Fibroblast of skin of left biceps (primary cell): ENCODE data around the gene CYP2E1.
"Not testable (repeated sequence)": the region's sequence is repeated elsewhere in the genome, so short reads cannot be mapped to it uniquely, and the experiment has no call there.

Experiments
- DNase-seq, 2 experiments: peaks; one replicate each; pipeline ENCODE4 v3.0.0-alpha.2; 2013; ENCODE audit warnings: low read depth in 2 of 2

The CYP2E1 gene

DNA sequence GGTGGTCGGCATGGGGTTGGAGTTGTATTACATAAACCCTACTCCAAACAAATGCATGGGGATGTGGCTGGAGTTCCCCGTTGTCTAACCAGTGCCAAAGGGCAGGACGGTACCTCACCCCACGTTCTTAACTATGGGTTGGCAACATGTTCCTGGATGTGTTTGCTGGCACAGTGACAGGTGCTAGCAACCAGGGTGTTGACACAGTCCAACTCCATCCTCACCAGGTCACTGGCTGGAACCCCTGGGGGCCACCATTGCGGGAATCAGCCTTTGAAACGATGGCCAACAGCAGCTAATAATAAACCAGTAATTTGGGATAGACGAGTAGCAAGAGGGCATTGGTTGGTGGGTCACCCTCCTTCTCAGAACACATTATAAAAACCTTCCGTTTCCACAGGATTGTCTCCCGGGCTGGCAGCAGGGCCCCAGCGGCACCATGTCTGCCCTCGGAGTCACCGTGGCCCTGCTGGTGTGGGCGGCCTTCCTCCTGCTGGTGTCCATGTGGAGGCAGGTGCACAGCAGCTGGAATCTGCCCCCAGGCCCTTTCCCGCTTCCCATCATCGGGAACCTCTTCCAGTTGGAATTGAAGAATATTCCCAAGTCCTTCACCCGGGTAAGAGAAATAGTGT lies at the start of gene CYP2E1:
Gene CYP2E1, plus strand, starts transcription at position 407 of the 632 bp plus-strand sequence. Its CDS starts 33 bp downstream, at position 440.
- no peak for DNase-seq

DNA sequence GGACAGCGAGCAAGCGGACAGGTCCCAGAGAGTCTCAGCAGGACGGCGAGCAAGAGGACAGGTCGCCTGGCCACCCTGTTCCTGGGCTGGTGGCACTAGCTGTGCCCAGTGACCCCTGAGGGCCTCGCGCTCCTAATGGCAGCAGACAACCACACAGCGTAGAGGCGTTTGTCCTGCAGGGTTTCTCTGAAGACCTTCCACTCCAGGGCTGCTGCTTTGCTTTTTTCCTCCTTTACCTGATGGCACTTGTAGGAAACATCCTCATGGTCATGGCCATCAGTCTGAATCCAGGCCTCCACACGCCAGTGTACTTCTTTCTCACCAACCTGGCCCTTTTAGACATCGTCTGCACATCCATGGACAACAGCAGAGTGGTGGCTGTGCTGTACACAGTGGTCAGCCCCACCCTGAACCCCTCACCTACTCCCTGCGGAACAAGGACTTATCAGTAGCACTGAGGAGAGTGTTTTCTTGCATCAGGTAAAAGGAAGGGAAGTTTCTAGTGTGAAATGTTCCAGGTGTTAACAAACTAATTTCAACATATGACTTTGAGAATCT lies 46.0 kb upstream of the CYP2E1 start:
- DNase-seq = no peak

- no peak for DNase-seq
Measured at GRCh38 chr10:133481657-133482056, 45.5 kb upstream of the CYP2E1 start.

GRCh38 chr10:133484818-133485217 lies 42.3 kb upstream of the CYP2E1 start:
- DNase-seq = no peak

DNA sequence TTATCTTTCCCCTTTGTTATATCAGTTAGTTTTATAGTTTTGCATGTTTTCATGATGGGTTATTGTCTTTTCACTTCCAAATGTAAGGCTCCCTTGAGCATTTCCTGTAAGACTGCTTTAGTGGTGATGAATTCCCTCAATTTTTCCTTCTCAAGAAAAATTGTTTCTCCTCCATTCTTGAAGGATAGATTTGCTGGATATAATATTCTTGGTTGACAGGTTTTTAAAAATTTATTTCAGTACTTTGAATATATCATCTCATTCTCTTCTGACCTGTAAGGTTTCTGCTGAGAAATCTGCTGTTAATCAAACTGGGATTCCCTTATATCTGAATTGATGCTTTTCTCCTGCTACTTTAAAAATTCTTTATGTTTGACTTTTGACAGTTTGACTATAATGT lies 40.1 kb upstream of the CYP2E1 start:
- no peak for DNase-seq

- DNase-seq = no peak
Measured at GRCh38 chr10:133488354-133488753, 38.8 kb upstream of the CYP2E1 start.

GRCh38 chr10:133489816-133490588 lies 37.2 kb upstream of the CYP2E1 start:
- DNase-seq = no peak

- DNase-seq = not testable (repeated sequence)
Measured at GRCh38 chr10:133493562-133493961, 33.6 kb upstream of the CYP2E1 start.

GRCh38 chr10:133497363-133497762 lies 29.8 kb upstream of the CYP2E1 start:
- not testable (repeated sequence) for DNase-seq

- not testable (repeated sequence) for DNase-seq
Measured at GRCh38 chr10:133499176-133499575, 28.0 kb upstream of the CYP2E1 start.

GRCh38 chr10:133500897-133501296 lies 26.3 kb upstream of the CYP2E1 start:
- DNase-seq = not testable (repeated sequence)

- DNase-seq = no peak
Measured at GRCh38 chr10:133509700-133510099, 17.5 kb upstream of the CYP2E1 start.

- no peak for DNase-seq
Measured at GRCh38 chr10:133511408-133511807, 15.8 kb upstream of the CYP2E1 start.

- DNase-seq = no peak
Measured at GRCh38 chr10:133511907-133512528, 15.1 kb upstream of the CYP2E1 start.

DNA sequence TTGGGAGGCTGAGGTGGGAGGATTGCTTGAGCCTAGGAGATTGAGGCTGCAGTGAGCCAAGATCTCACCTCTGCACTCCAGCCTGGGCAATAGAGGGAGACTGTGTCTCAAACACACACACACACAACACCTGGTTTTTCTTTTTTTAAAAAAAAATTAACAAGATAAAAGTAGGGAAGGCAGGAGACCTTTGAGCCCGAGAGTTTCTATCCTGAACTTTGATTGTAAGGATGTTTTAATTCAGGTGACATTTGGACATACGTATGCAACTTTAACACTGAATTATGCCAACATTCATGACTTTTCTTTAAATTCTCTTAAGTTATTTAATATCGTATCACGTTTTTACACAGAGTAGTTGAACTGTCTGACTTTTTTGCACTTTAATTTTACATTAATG lies 11.7 kb upstream of the CYP2E1 start:
- DNase-seq = no peak

DNA sequence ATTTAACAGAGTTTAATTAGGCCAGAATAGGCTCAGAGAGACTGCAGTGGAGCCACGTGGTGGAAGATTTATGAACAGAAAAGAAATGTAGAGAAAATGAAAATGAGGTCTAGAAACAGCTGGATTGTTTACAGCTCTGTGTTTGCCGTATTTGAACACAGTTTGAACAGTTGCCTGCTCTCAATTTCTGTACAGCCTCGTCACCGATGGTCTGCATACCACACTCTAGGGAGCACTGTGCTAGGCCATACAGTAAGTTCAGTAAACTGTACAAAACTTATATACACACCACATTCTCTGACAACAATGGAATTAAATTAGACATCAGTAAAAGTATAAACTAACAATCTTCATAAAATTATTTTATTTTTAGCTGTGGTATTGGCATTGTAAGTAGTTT lies 11.1 kb upstream of the CYP2E1 start:
- no peak for DNase-seq

- DNase-seq = not testable (repeated sequence)
Measured at GRCh38 chr10:133518517-133518916, 8.6 kb upstream of the CYP2E1 start.

DNA sequence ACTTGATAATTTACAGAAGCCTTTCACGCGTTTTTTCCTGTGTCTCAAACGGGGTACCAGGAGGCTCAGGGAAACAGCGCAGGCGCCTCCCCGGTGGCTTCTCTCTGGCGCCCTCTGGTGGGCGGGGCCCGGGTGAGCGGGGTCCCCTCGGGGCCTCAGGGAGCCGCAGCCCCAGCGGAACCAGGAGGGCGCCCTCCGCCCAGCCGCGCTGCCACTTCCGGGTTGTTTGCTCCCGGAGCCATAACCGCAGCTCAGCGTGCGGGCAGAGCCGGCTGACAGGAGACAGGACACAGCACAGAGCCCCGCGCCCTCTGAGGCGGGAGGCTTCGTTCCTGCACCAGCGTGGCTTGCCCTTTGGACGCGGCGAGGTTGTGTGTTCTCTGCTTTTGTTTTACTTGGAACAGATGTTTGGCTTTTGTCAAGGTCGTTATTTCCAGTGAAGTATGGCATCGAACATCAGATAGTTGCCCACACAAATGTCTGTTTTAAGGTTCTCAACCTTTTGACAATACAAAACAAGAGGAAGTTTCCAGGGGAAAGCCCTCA lies 6.9 kb upstream of the CYP2E1 start:
- DNase-seq = peak; percentile 4 to 11

DNA sequence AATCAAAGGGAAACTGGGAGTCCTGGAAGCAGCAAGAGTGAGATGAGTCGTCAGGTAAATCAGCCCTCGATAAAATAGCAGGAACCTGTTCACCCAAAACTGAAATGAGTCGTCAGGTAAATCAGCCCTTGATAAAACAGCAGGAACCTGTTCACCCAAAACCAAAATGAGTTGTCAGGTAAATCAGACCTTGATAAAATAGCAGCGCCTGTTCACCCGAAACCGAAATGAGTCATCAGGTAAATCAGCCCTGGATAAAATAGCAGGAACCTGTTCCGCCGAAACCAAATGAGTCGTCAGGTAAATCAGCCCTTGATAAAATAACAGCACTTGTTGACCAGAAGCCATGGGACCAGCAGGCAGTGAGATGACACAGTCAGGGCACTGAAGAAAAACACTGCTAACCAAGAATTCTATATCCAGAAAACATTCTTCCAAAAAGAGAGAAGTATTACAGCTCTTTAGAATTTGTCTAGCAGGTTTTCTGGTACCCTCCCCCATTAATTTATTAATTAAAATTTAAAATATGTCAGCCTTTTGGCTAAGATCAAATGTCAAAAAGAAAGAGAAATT lies 3.4 kb upstream of the CYP2E1 start:
- no peak for DNase-seq

- DNase-seq = no peak
Measured at GRCh38 chr10:133525444-133525843, 1.7 kb upstream of the CYP2E1 start.

DNA sequence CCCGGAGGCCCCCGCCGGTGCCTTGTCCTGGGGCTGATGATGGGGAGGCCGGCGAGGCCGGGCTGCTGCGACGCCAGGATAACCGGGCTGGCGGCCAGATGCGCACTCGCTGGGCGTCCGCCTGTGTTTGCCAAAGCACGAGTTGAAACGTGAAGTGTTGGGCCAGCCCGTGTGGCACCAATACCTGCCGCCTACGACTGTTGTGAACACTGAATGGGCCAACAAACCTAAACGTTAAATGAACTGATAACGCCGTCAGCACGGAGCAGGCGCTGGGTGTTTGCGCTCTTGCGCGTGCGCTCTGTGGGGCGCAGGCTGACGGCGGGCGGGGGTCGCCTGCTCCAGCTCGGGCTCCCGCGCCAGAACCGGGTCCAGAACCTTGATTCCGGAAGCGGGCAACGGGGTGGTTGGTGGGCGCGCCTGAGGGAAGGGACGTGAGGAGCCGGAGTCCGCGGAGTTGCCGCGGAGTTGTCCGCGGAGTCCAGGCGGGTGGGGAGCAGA lies 658 bp downstream of the CYP2E1 start:
- no peak for DNase-seq
